SU-DHL-6 (cell line): Measurements from ENCODE around the gene PRELP.

ENCODE experiments used
- CTCF ChIP-seq: fragments of 200-600 bp; sonication (generic); IDR thresholded peaks from one replicate; pipeline ENCODE4 v1.5.1; 2017; ENCODE audit warnings: antibody characterized with exemption, mild to moderate bottlenecking, low read length, moderate library complexity; ENCODE audit not compliant: insufficient read depth, poor library complexity, severe bottlenecking
- EZH2phosphoT487 ChIP-seq: fragments of 200-600 bp; sonication (generic), shearing (Covaris generic); conservative IDR thresholded peaks from 2 replicates; pipeline ENCODE4 v1.6.1; 2018; ENCODE audit warnings: mild to moderate bottlenecking, antibody characterized with exemption, low read length, moderate library complexity, mixed read lengths

- no peak for TF ChIP-seq CTCF
- no peak for TF ChIP-seq EZH2phosphoT487
Measured at GRCh38 chr1:203478231-203478630, 2.6 kb downstream of the PRELP start.
